A549 (cell line): ENCODE results near the gene INTS6. TPM values are rescaled to one million over a fixed set of nuclear protein-coding genes. Genes with fewer than 3 reads are reported as not detected.

Experiments used
- ATAC-seq, 2 experiments: fragments of 200-7000 bp in 1 of 2; fragments of >200 bp in 1 of 2; cut with Nextera tagmentation in 1 of 2; cut with Tn5 transposase in 1 of 2; 3 replicates each; pipeline versions ENCODE4 v1.8.0 to v1.9.1; 2018 to 2020; ENCODE audit warnings: mild to moderate bottlenecking in 1 of 2, moderate library complexity in 1 of 2
- CTCF ChIA-PET: fragments of 300-600 bp; sonication (Branson Sonifier 250); formaldehyde crosslinking; extraction: SDS; loops from one replicate; lab custom pipeline; 2021; ENCODE audit warnings: antibody characterized with exemption, inconsistent platforms; lab: Yijun Ruan, JAX
- POLR2A ChIA-PET: fragments of 350-600 bp; formaldehyde crosslinking; extraction: SDS; loops from one replicate; lab custom pipeline; 2021; ENCODE audit warnings: antibody characterized with exemption, inconsistent platforms; lab: Yijun Ruan, JAX
- DNase-seq, 2 experiments: peaks; one replicate each; pipeline versions ENCODE4 v3.0.0 to v3.0.0-alpha.2; 2011 to 2016; ENCODE audit warnings: low read depth in 1 of 2, low spot score in 1 of 2
- FAIRE-seq: peaks from 2 replicates; lab custom pipeline; 2011; peaks lifted over from hg19 to GRCh38; lab: Jason Lieb, UNC
- H3K27ac ChIP-seq, 2 experiments: fragments of >200 bp; sonication (Bioruptor Twin); formaldehyde crosslinking; 3 replicates each; pipeline ENCODE4 v1.5.1; 2016 to 2017
- H3K4me1 ChIP-seq: fragments of >200 bp; sonication (Bioruptor Twin); formaldehyde crosslinking; 3 replicates; pipeline ENCODE4 v1.6.1; 2016
- H3K4me2 ChIP-seq: fragments of >200 bp; sonication (Bioruptor Twin); formaldehyde crosslinking; 3 replicates; pipeline ENCODE4 v1.6.1; 2016
- H3K4me3 ChIP-seq: fragments of >200 bp; sonication (Bioruptor Twin); formaldehyde crosslinking; 3 replicates; pipeline ENCODE4 v1.5.1; 2016
- H3K9me3 ChIP-seq: fragments of >200 bp; sonication (Bioruptor Twin); formaldehyde crosslinking; 3 replicates; pipeline ENCODE4 v1.6.1; 2016
- BHLHE40 ChIP-seq: IDR thresholded peaks from 2 replicates; pipeline ENCODE4 v1.6.1; 2012; ENCODE audit warnings: low read depth, low read length, inconsistent platforms
- CEBPB ChIP-seq, 2 experiments: fragments of >200 bp in 1 of 2; sonication (Bioruptor Twin) in 1 of 2; formaldehyde crosslinking in 1 of 2; IDR thresholded peaks; 2 replicates each; pipeline ENCODE4 v1.6.1; 2012 to 2016
- CHD4 ChIP-seq: fragments of 200-600 bp; sonication (generic); IDR thresholded peaks from 2 replicates; pipeline ENCODE4 v1.6.1; 2016; ENCODE audit warnings: antibody characterized with exemption, mild to moderate bottlenecking, borderline replicate concordance
- EHF ChIP-seq: fragments of 250-450 bp; sonication (Bioruptor Pico); IDR thresholded peaks from 2 replicates; pipeline ENCODE4 v1.5.0; 2020; ENCODE audit warnings: mild to moderate bottlenecking
- EHMT2 ChIP-seq: fragments of 200-600 bp; sonication (generic); IDR thresholded peaks from 2 replicates; pipeline ENCODE4 v1.6.1; 2016; ENCODE audit warnings: antibody characterized with exemption, low read depth, mild to moderate bottlenecking, moderate library complexity
- EP300 ChIP-seq, 2 experiments: fragments of >200 bp; sonication (Bioruptor Twin); formaldehyde crosslinking; IDR thresholded peaks; 2 replicates in 1 of 2; 3 replicates in 1 of 2; pipeline ENCODE4 v1.6.1; 2016 to 2017
- ESRRA ChIP-seq: fragments of 150-350 bp; IDR thresholded peaks from 2 replicates; pipeline ENCODE4 v1.6.1; 2014; ENCODE audit warnings: mild to moderate bottlenecking, low read length, borderline replicate concordance
- FOXS1 ChIP-seq: fragments of 250-450 bp; sonication (Bioruptor Pico); IDR thresholded peaks from 2 replicates; pipeline ENCODE4 v1.5.0; 2020; ENCODE audit warnings: mild to moderate bottlenecking, moderate library complexity
- HDAC2 ChIP-seq: fragments of 200-600 bp; sonication (generic); IDR thresholded peaks from 2 replicates; pipeline ENCODE4 v1.6.1; 2016
- HOXA7 ChIP-seq: fragments of 250-450 bp; sonication (Bioruptor Pico); IDR thresholded peaks from 2 replicates; pipeline ENCODE4 v1.5.0; 2020; ENCODE audit warnings: mild to moderate bottlenecking, moderate library complexity
- HOXB13 ChIP-seq: fragments of 250-450 bp; sonication (Bioruptor Pico); IDR thresholded peaks from 2 replicates; pipeline ENCODE4 v1.5.0; 2020; ENCODE audit warnings: low read depth, mild to moderate bottlenecking, moderate library complexity
- HOXB5 ChIP-seq: fragments of 250-450 bp; sonication (Bioruptor Pico); IDR thresholded peaks from 2 replicates; pipeline ENCODE4 v1.5.0; 2020; ENCODE audit warnings: mild to moderate bottlenecking, moderate library complexity
- JUN ChIP-seq, 2 experiments: fragments of >200 bp; sonication (Bioruptor Twin); formaldehyde crosslinking; IDR thresholded peaks; 2 replicates in 1 of 2; 3 replicates in 1 of 2; pipeline ENCODE4 v1.6.1; 2016 to 2017
- KDM1A ChIP-seq: fragments of 200-600 bp; sonication (generic); IDR thresholded peaks from 2 replicates; pipeline ENCODE4 v1.6.1; 2016; ENCODE audit warnings: low read depth, mild to moderate bottlenecking
- MAFK ChIP-seq: fragments of 450-650 bp; IDR thresholded peaks from 2 replicates; pipeline ENCODE4 v1.6.1; 2014; ENCODE audit not compliant: partially characterized antibody
- MAZ ChIP-seq: fragments of 150-350 bp; IDR thresholded peaks from 2 replicates; pipeline ENCODE4 v1.6.1; 2014; ENCODE audit warnings: antibody characterized with exemption, low read depth, low read length, borderline replicate concordance
- MYC ChIP-seq: IDR thresholded peaks from 2 replicates; pipeline ENCODE4 v1.6.1; 2012; ENCODE audit warnings: mild to moderate bottlenecking, inconsistent platforms, low read length, improper control_type of control experiment, borderline replicate concordance
- NFE2L2 ChIP-seq: fragments of 150-350 bp; conservative IDR thresholded peaks from 2 replicates; pipeline ENCODE4 v1.6.1; 2014; ENCODE audit warnings: low read length
- NPAS2 ChIP-seq: fragments of 250-450 bp; sonication (Bioruptor Pico); IDR thresholded peaks from 2 replicates; pipeline ENCODE4 v1.8.0; 2022; ENCODE audit warnings: mild to moderate bottlenecking, moderate library complexity, borderline replicate concordance
- NR3C1 ChIP-seq: fragments of >200 bp; sonication (Bioruptor Twin); formaldehyde crosslinking; IDR thresholded peaks from 3 replicates; pipeline ENCODE4 v1.6.1; 2017
- RFX5 ChIP-seq: fragments of 450-650 bp; IDR thresholded peaks from 2 replicates; pipeline ENCODE4 v1.7.1; 2014; ENCODE audit warnings: antibody characterized with exemption, mild to moderate bottlenecking, moderate library complexity
- SMC3 ChIP-seq: fragments of >200 bp; sonication (Bioruptor Twin); formaldehyde crosslinking; IDR thresholded peaks from 3 replicates; pipeline ENCODE4 v1.6.1; 2018; ENCODE audit warnings: inconsistent platforms
- ZFP36 ChIP-seq: fragments of 450-650 bp; IDR thresholded peaks from 2 replicates; pipeline ENCODE4 v1.6.1; 2014; ENCODE audit warnings: borderline replicate concordance; ENCODE audit not compliant: partially characterized antibody
- WGBS: methylation state at CpG from one replicate; pipeline ENCODE4 v1.1.6; 2017; ENCODE audit errors: missing lambda C conversion rate; 5-methylcytosine and 5-hydroxymethylcytosine counted together
- polyA plus RNA-seq, 4 experiments: library from polyadenylated mRNA; depleted of rRNA in 3 of 4; stranded (reverse); fragments of >200 nt; fragmentation: RNase III in 1 of 4; extraction: RNeasy Plus Mini Kit Qiagen cat#74134 plus additional on column Dnase treatment in 1 of 4; gene quantifications; 2 replicates in 3 of 4; 3 replicates in 1 of 4; pipeline ENCODE4 v1.2.3, GENCODE V29; 2011 to 2017
- TF ChIP-seq, protein P1 (sequence below): fragments of 450-650 bp; IDR thresholded peaks from 2 replicates; pipeline ENCODE4 v1.6.1; 2014; ENCODE audit warnings: antibody characterized with exemption
- TF ChIP-seq, protein P2 (sequence below): IDR thresholded peaks from 2 replicates; pipeline ENCODE4 v1.6.1; 2012
- TF ChIP-seq, protein P3 (sequence below): fragments of >200 bp; sonication (Bioruptor Twin); formaldehyde crosslinking; IDR thresholded peaks from 3 replicates; pipeline ENCODE4 v1.5.1; 2016

The INTS6 gene
- polyA plus RNA-seq, 2 of the 4 experiments (the other 2 are of a cell fraction) = 11.5 to 37.1 TPM

GRCh38 chr13:51501096-51501495 lies 48.3 kb upstream of the INTS6 start:
- ChIA-PET CTCF (no interaction called here), POLR2A (no interaction called here)
- H3K4me3 ChIP-seq = no peak overlapping the region
- TF ChIP-seq, protein P1, sequence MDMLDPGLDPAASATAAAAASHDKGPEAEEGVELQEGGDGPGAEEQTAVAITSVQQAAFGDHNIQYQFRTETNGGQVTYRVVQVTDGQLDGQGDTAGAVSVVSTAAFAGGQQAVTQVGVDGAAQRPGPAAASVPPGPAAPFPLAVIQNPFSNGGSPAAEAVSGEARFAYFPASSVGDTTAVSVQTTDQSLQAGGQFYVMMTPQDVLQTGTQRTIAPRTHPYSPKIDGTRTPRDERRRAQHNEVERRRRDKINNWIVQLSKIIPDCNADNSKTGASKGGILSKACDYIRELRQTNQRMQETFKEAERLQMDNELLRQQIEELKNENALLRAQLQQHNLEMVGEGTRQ = no peak
- TF ChIP-seq NPAS2 = no peak
- TF ChIP-seq JUN (IDR thresholded peaks at IDR 0.05) = no peak
- TF ChIP-seq MAFK = no peak
- TF ChIP-seq, protein P2, sequence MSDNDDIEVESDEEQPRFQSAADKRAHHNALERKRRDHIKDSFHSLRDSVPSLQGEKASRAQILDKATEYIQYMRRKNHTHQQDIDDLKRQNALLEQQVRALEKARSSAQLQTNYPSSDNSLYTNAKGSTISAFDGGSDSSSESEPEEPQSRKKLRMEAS = no peak
- TF ChIP-seq, all 56 proteins: peak for 0
- ATAC-seq (no peak), DNase-seq (no peak), FAIRE-seq (no peak)
- Histone ChIP-seq H3K4me1 (peaks cover 8% of the 10 kb centered on the region), H3K9me3 (no peaks in the 10 kb centered on the region), H3K4me2 (no peak overlapping the region; the same call in 2 of the 3 replicates), H3K27ac (no peak overlapping the region)
- 57% methylated on average over 4 of the region's 4 CpGs for WGBS

- ChIA-PET CTCF (no interaction called here), POLR2A (interaction anchor here (1.0 kb wide), 1 partner anchor 47 kb away, joined by 3 read pairs; no protein-coding TSS in a partner anchor)
- FAIRE-seq (no peak), DNase-seq (no peak), ATAC-seq (no peak)
- H3K4me1 ChIP-seq = peaks cover 8% of the 10 kb centered on the region
- WGBS = 35% methylated on average over 2 of the region's 2 CpGs
- TF ChIP-seq SMC3 (no peak), FOXS1 (CRISPR knock-in tag) (no peak), RFX5 (no peak), EHMT2 (no peak)
- TF ChIP-seq, protein P2 = no peak
- H3K9me3 ChIP-seq = no peaks in the 10 kb centered on the region
- H3K4me2 ChIP-seq = no peak overlapping the region
- no peak overlapping the region for H3K4me3 ChIP-seq
- no peak overlapping the region for H3K27ac ChIP-seq
Measured at GRCh38 chr13:51500687-51501086, 47.9 kb upstream of the INTS6 start.

DNA sequence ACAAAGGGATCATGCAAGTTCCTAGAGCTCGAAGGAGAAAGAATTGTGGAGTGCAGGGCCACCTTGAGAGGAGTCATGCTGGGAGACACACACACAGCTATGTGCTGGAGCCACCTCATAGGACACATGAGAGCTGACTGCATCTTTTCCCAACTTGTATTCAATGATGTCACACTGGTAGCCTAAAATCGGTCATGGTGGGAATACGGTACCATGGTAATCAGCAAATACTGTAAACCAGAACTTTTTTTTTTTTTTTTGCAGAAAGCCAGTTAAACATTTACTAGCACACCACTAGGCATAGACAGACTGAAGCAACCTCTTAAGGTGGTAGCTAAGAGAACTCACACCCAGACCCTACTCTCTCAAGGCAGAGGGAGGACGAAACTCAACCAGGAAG lies 47.0 kb upstream of the INTS6 start:
- H3K27ac ChIP-seq = no peak overlapping the region
- ATAC-seq (no peak), FAIRE-seq (no peak), DNase-seq (no peak)
- H3K9me3 ChIP-seq = no peaks in the 10 kb centered on the region
- CTCF ChIA-PET = no interaction called here
- TF ChIP-seq ZFP36 (no peak), MYC (no peak), CEBPB (IDR thresholded peaks at IDR 0.05) (no peak), HDAC2 (no peak), MAZ (no peak), HOXB13 (CRISPR knock-in tag) (no peak), MAFK (no peak), HOXA7 (CRISPR knock-in tag) (no peak), EP300 (IDR thresholded peaks at IDR 0.05) (no peak), ESRRA (no peak), NFE2L2 (no peak), EHF (CRISPR knock-in tag) (no peak), NR3C1 (no peak), KDM1A (no peak), SMC3 (no peak), CHD4 (no peak), BHLHE40 (no peak), HOXB5 (CRISPR knock-in tag) (no peak)
- TF ChIP-seq, protein P1 = no peak
- TF ChIP-seq, protein P3, sequence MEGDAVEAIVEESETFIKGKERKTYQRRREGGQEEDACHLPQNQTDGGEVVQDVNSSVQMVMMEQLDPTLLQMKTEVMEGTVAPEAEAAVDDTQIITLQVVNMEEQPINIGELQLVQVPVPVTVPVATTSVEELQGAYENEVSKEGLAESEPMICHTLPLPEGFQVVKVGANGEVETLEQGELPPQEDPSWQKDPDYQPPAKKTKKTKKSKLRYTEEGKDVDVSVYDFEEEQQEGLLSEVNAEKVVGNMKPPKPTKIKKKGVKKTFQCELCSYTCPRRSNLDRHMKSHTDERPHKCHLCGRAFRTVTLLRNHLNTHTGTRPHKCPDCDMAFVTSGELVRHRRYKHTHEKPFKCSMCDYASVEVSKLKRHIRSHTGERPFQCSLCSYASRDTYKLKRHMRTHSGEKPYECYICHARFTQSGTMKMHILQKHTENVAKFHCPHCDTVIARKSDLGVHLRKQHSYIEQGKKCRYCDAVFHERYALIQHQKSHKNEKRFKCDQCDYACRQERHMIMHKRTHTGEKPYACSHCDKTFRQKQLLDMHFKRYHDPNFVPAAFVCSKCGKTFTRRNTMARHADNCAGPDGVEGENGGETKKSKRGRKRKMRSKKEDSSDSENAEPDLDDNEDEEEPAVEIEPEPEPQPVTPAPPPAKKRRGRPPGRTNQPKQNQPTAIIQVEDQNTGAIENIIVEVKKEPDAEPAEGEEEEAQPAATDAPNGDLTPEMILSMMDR = no peak
- TF ChIP-seq, all 56 proteins: peak for 0
- POLR2A ChIA-PET = interaction anchor here (1.0 kb wide), 1 partner anchor 47 kb away, joined by 3 read pairs; no protein-coding TSS in a partner anchor
- peaks cover 8% of the 10 kb centered on the region for H3K4me1 ChIP-seq
- no peak overlapping the region for H3K4me3 ChIP-seq
- H3K4me2 ChIP-seq = no peak overlapping the region
- WGBS = 79% methylated on average over 4 of the region's 4 CpGs
